ENCODE measurements around the gene SH2B2. TPM values are rescaled to one million over a fixed set of nuclear protein-coding genes. Genes with fewer than 3 reads are reported as not detected.
"Not testable (repeated sequence)": the region's sequence is repeated elsewhere in the genome, so short reads cannot be mapped to it uniquely, and the experiment has no call there.

Gene SH2B2
- total RNA-seq, 2 experiments from 2014 or later, result 2.7 to 3.2 TPM

- ATAC-seq; H3K9me3 Mint-ChIP-seq (ENCODE audit: low read depth); H3K27ac Mint-ChIP-seq; intact Hi-C loops (cut with DNase I, micrococcal nuclease); POLR2A ChIA-PET; H3K4me1 Mint-ChIP-seq; H3K4me3 Mint-ChIP-seq; H3K27me3 Mint-ChIP-seq; CTCF ChIA-PET; H3K36me3 Mint-ChIP-seq (ENCODE audit: low read depth); DNase-seq: not testable (repeated sequence)
Observed at GRCh38 chr7:102327183-102327582, 40.5 kb downstream of the SH2B2 start.

GRCh38 chr7:102328863-102329262 is 42.2 kb downstream of the SH2B2 start:
- H3K27ac Mint-ChIP-seq, result not testable (repeated sequence)

GRCh38 chr7:102329366-102329765 is 42.7 kb downstream of the SH2B2 start:
- H3K27me3 Mint-ChIP-seq; H3K4me1 Mint-ChIP-seq; POLR2A ChIA-PET; CTCF ChIA-PET; intact Hi-C loops (cut with DNase I, micrococcal nuclease); H3K27ac Mint-ChIP-seq; ATAC-seq; H3K9me3 Mint-ChIP-seq (ENCODE audit: low read depth); H3K36me3 Mint-ChIP-seq (ENCODE audit: low read depth); DNase-seq; H3K4me3 Mint-ChIP-seq: not testable (repeated sequence)

More at GRCh38 chr7:102328863-102329262, 42.2 kb downstream of the SH2B2 start:
- CTCF ChIA-PET; H3K9me3 Mint-ChIP-seq (ENCODE audit: low read depth); H3K4me3 Mint-ChIP-seq; intact Hi-C loops (cut with DNase I, micrococcal nuclease); H3K4me1 Mint-ChIP-seq; DNase-seq; H3K36me3 Mint-ChIP-seq (ENCODE audit: low read depth); ATAC-seq; POLR2A ChIA-PET; H3K27me3 Mint-ChIP-seq: not testable (repeated sequence)

- intact Hi-C loops (cut with DNase I, micrococcal nuclease); H3K9me3 Mint-ChIP-seq (ENCODE audit: low read depth); ATAC-seq; H3K27me3 Mint-ChIP-seq; H3K27ac Mint-ChIP-seq; DNase-seq; H3K36me3 Mint-ChIP-seq (ENCODE audit: low read depth); H3K4me3 Mint-ChIP-seq; H3K4me1 Mint-ChIP-seq; POLR2A ChIA-PET: not testable (repeated sequence)
- CTCF ChIA-PET, result interaction anchor here (0.6 kb wide), 1 partner anchor 587 kb away, joined by 3 read pairs; no protein-coding TSS in a partner anchor
Observed at GRCh38 chr7:102330666-102331460, 44.2 kb downstream of the SH2B2 start.

- H3K4me1 Mint-ChIP-seq; H3K27ac Mint-ChIP-seq; H3K36me3 Mint-ChIP-seq (ENCODE audit: low read depth); CTCF ChIA-PET; H3K27me3 Mint-ChIP-seq; ATAC-seq; H3K4me3 Mint-ChIP-seq; intact Hi-C loops (cut with DNase I, micrococcal nuclease); H3K9me3 Mint-ChIP-seq (ENCODE audit: low read depth); POLR2A ChIA-PET; DNase-seq: not testable (repeated sequence)
Observed at GRCh38 chr7:102335574-102335973, 48.9 kb downstream of the SH2B2 start.

GRCh38 chr7:102337002-102337401 is 50.3 kb downstream of the SH2B2 start:
- POLR2A ChIA-PET; DNase-seq; CTCF ChIA-PET; H3K4me1 Mint-ChIP-seq; H3K9me3 Mint-ChIP-seq (ENCODE audit: low read depth); H3K27me3 Mint-ChIP-seq; ATAC-seq; intact Hi-C loops (cut with DNase I, micrococcal nuclease); H3K4me3 Mint-ChIP-seq; H3K36me3 Mint-ChIP-seq (ENCODE audit: low read depth); H3K27ac Mint-ChIP-seq: not testable (repeated sequence)

- H3K27me3 Mint-ChIP-seq; CTCF ChIA-PET; H3K4me3 Mint-ChIP-seq; ATAC-seq; intact Hi-C loops (cut with DNase I, micrococcal nuclease); H3K9me3 Mint-ChIP-seq (ENCODE audit: low read depth); H3K27ac Mint-ChIP-seq; H3K36me3 Mint-ChIP-seq (ENCODE audit: low read depth); DNase-seq; H3K4me1 Mint-ChIP-seq; POLR2A ChIA-PET: not testable (repeated sequence)
Observed at GRCh38 chr7:102337420-102337819, 50.8 kb downstream of the SH2B2 start.

- H3K36me3 Mint-ChIP-seq (ENCODE audit: low read depth); CTCF ChIA-PET; intact Hi-C loops (cut with DNase I, micrococcal nuclease); H3K9me3 Mint-ChIP-seq (ENCODE audit: low read depth); H3K27me3 Mint-ChIP-seq; H3K4me3 Mint-ChIP-seq; H3K27ac Mint-ChIP-seq; H3K4me1 Mint-ChIP-seq; DNase-seq; POLR2A ChIA-PET; ATAC-seq: not testable (repeated sequence)
Observed at GRCh38 chr7:102340599-102341368, 54.1 kb downstream of the SH2B2 start.

- H3K27me3 Mint-ChIP-seq; CTCF ChIA-PET; DNase-seq; H3K4me1 Mint-ChIP-seq; ATAC-seq; intact Hi-C loops (cut with DNase I, micrococcal nuclease); H3K27ac Mint-ChIP-seq; POLR2A ChIA-PET; H3K4me3 Mint-ChIP-seq; H3K36me3 Mint-ChIP-seq (ENCODE audit: low read depth); H3K9me3 Mint-ChIP-seq (ENCODE audit: low read depth): not testable (repeated sequence)
Observed at GRCh38 chr7:102346983-102347382, 60.3 kb downstream of the SH2B2 start.

GRCh38 chr7:102356344-102356743 is 69.7 kb downstream of the SH2B2 start, which contains the start of gene SPDYE6:
TSS of gene SPDYE6 (minus strand) at chr7:102356444. CDS start at chr7:102356023, 421 bp downstream.
- H3K4me1 Mint-ChIP-seq; H3K27me3 Mint-ChIP-seq; H3K9me3 Mint-ChIP-seq (ENCODE audit: low read depth); H3K27ac Mint-ChIP-seq; ATAC-seq; H3K36me3 Mint-ChIP-seq (ENCODE audit: low read depth); H3K4me3 Mint-ChIP-seq; intact Hi-C loops (cut with DNase I, micrococcal nuclease); DNase-seq; CTCF ChIA-PET; POLR2A ChIA-PET: not testable (repeated sequence)

GRCh38 chr7:102363549-102364393 is 77.1 kb downstream of the SH2B2 start:
- ATAC-seq (peak; percentile 99), DNase-seq (peak; percentile 96)
- not testable (repeated sequence) for H3K9me3 Mint-ChIP-seq (ENCODE audit: low read depth); H3K27me3 Mint-ChIP-seq
- Mint-ChIP-seq H3K4me3 (peak overlapping the region; percentile 88), H3K27ac (peak overlapping the region; percentile 88), H3K4me1 (peaks cover 18% of the 10 kb centered on the region), H3K36me3 (ENCODE audit: low read depth) (peaks cover 27% of the 10 kb centered on the region)
- ChIA-PET POLR2A (interaction anchor here (0.6 to 0.7 kb wide), 4 partner anchors 22 to 1728 kb away, joined by 3 to 4 read pairs (median 3); partner anchors contain the start of gene PRKRIP1), CTCF (interaction anchor here (0.7 to 1.0 kb wide), 2 partner anchors 27 to 90 kb away, joined by 3 to 4 read pairs; no protein-coding TSS in a partner anchor)
- intact Hi-C loops (cut with DNase I, micrococcal nuclease), result loop anchor here (1.0 to 5.0 kb wide), 5 partner anchors 33 to 546 kb away; partner anchors contain the start of genes PRKRIP1 (in 2 of the 2), CUX1 (in 1 of the 2), ORAI2 (in 1 of the 2) and SH2B2 (in 1 of the 2)
